ENCODE data around the gene CCR8. TPM values are rescaled to one million over a fixed set of nuclear protein-coding genes. Genes with fewer than 3 reads are reported as not detected.

The CCR8 gene, protein sequence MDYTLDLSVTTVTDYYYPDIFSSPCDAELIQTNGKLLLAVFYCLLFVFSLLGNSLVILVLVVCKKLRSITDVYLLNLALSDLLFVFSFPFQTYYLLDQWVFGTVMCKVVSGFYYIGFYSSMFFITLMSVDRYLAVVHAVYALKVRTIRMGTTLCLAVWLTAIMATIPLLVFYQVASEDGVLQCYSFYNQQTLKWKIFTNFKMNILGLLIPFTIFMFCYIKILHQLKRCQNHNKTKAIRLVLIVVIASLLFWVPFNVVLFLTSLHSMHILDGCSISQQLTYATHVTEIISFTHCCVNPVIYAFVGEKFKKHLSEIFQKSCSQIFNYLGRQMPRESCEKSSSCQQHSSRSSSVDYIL
- total RNA-seq (2014; rRNA removed; shearing (Covaris generic)), result not detected in 2 replicates

DNA sequence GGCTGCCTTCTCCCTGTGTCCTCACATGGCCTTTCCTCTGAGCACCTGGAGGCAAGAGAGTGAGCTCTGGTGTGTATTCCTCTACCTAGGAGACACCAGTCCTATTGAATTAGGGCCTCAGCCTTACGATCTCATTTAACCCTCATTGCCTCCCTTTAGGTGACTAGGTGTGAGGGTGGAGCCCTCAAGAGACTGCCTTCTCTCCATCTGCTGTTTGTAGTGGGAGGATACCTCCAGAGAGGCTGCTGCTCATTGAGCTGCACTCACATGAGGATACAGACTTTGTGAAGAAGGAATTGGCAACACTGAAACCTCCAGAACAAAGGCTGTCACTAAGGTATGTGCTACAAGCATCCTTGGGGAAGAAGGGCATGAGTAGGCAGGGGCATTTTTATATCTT, at the start of gene CCR8:
Gene CCR8, plus strand, starts transcription at position 217 of the 400 bp plus-strand sequence. CDS start 2,623 bp downstream, outside the sequence.
- DNase-seq (ENCODE audit: low spot score), result no peak

DNA sequence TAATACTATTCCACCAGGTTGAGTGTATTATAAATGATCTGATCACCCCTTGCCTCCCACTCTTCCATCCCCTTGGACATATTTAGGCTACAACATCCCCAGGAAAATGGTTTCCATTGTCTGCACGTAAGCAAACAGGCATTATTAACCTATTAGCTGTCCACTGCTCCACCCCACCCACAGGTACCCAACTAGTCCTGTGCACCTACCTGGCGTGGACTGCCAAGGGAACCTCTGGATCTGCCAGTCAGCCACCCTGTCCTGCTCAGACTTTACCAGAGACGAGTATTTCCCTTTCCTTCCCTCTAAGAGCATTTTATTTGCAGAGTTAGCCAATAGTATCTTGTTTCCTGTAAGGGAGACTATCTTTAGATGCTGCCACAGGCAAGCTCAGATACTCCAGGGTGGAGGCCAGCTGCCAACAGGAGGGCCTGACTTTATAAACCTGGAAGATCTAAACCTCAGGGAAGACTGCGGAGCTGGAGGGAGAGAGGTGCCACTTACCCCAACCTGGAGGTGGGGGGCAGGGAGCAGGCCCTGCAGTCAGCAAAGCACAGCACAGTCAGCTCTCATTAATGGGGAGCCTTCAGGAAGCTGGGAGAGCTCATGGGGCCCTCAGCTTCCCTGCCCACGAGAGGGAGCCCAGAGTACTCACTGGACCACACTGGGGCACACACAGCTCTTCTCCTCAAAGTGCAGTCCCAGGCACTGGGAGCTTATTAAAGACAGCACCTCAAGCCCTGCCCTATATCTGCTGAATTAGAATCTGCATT, 49.6 kb upstream of the CCR8 start, which contains the start of gene CX3CR1:
Gene CX3CR1, minus strand, starts transcription at position 292 of the 773 bp plus-strand sequence. CDS start 13,527 bp downstream, outside the sequence.
- no peak for DNase-seq (ENCODE audit: low spot score)

DNA sequence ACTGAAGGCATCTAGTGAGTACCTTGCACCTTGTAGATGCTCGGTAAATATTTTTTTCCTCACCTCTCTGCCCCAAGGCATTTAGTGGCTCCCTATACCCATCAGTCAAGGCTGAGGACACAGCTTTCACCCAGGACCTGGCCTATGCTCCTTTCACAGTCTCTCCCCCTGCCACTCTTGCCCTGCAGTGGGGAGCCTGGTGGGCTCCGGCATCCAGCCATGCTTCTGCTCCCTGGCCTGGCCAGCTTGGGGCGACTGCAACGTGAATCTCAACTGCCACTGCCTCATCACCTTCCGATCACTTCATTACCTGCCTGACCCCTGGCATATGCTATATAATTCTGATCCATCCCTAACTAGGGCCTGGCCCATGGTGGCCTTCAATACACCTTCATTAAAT, 48.9 kb upstream of the CCR8 start:
- no peak for DNase-seq (ENCODE audit: low spot score)

DNA sequence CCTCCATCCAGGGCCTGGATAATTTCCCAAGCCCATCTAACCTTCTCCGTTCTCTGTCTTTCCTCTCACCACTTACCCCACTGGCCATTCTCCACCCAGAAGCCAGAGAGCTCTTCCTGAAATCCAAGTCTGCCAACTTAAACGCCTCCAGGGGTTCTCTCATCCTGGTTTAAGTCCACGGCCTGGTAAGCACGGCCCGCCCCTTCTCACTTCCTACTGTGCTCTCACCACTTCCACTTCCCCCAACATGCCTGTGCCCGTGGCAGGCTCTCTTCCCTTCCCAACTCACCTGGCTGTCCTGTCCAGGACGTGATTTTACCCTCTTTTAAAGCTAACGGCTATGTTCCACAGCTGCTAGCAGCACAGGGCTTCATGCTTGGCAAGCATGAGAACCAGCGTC, 48.0 kb upstream of the CCR8 start:
- no peak for DNase-seq (ENCODE audit: low spot score)

DNA sequence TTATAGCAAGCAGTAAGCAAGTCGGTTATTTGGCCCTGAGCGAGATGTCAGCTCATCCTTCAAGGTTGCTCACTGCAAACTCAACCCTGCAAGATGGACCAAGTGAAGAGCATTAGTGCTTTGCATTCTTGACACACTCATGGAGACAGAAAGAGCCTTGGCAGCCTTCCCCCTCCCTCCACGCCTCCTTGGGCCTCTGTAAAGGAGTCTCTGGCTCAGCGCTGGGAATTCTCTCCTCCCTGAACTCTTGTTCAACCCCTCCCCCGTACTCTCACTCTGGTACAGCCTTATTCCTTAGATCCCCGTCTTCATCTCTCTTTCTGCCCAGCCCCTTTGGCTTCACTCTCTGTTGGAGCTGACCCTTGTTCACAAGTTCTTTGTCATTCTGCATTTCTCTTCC, 47.5 kb upstream of the CCR8 start:
- DNase-seq (ENCODE audit: low spot score), result no peak

DNA sequence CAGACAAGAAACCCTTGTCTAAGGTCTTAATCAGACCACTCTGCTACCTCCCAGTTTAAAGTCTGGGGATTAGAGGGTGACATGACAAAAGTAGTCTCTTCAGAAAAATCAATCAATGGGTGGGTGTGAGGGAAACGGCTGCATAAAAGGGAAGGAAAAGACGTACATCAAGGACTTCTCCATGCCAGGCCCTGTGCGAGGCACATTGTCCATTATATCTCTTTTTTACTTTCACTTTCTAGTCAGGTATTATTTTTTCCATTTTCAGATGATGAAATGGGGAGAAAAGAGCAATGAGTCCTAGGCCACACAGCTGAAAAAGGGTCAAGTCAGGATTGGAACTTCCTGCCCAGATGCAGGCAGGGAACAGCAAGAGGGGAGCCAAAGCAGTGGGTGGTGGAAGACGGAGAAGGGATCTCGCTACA, 45.0 kb upstream of the CCR8 start:
- DNase-seq (ENCODE audit: low spot score), result no peak

DNA sequence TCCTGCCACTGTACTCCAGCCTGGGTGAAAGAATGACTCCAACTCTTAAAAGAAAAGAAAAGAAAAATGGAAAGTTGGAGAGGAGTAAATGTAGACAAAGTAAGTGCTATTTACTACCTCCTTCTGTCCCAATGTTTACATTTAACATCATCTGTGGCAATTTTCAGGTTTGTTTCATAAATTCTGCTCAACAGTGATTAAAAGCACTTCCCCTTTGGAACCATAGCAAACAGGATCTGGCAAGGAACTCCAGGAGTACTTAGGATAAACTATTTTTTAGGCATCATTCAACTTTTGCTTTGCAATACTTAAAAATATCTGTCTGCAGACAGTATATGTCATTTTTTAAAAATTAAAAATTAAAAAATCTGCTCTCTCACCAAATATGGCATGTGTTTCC, 44.2 kb upstream of the CCR8 start:
- no peak for DNase-seq (ENCODE audit: low spot score)

DNA sequence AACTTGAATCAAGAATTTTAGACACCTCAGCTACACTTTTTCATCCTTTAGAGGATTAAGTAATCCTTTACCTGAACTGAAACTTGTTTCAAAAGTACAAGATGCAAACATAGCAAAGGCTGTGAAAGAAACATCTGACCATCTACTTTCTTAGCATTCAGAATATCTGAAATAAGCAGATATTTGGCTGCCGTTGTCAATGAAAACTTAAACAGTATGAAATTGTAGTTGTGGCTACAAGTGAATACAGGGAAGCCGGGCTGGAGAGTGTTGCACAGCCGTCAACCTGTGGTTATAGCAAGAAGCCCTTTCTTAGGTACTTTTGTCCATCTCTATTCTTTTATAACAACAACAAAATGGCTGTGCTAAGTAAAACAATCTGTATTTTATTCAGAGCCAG, 42.7 kb upstream of the CCR8 start:
- DNase-seq (ENCODE audit: low spot score), result no peak

DNA sequence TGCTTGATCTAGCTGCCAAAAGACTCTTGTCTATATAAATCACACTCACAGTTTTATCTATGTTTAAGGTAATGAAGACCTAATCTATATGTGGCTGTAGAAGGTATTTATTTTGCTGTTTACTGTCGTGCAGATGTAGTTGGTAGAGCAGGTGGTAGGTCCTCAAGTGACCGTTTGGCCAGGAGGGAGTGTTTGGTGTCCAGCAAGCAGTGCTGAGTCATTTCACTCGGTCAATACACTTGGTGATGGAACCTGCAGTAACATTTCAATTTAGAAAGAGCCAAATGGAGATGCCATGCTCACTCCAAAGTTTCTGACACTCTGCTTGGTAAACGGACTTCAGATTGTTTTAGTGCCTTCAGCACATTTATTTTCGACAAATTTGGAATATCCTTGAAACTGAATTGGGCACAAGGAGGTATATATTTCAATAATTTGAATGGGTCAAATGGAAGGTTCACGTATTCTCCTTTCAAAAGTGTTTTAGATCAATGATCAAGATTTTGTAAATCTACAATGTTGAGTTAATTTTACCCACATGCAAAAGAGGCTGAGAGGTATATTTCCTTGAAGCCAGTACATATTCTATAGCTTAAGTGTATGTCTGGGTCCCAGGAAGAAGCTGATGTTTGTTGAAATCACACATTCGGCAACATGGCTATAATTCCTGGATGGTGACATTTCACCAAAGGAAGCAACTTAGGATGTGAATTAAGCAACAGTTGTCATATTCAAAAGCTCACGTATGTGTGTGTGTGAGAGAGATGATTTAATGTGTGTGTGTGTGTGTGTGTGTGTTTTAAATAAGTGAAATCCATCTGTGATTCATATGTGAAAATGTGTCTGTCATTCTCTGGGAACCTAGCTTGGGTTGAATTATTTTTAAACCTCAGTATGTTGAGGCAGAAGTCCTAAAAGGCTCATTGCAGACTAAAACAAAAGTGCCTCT, 42.0 kb upstream of the CCR8 start:
- DNase-seq (ENCODE audit: low spot score), result no peak

DNA sequence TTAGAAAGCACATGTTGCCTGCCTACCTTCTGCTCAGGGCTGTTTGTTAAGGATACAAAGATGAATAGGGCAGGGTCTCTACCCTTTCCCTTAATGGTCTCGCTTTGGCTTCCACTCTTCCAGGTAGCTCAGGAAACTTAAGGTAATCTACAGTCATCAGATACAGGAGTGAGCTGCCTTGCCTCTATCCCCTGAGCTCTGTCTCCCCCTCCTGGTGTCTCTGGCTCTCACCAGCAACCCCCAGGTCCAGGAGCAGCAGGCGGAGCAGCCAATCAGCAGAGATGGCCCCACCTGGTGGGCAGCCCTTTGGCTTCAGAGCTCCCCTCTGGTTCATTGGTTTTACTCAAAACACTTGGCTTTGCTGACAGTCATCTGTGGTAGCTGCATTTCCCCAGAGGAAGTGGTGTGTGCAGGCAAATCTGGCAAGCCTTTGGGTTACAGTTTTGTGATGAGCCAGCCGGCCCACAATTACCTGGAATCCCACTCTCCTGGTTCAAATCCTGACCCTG, 41.2 kb upstream of the CCR8 start:
- peak; percentile 81 for DNase-seq (ENCODE audit: low spot score)

DNA sequence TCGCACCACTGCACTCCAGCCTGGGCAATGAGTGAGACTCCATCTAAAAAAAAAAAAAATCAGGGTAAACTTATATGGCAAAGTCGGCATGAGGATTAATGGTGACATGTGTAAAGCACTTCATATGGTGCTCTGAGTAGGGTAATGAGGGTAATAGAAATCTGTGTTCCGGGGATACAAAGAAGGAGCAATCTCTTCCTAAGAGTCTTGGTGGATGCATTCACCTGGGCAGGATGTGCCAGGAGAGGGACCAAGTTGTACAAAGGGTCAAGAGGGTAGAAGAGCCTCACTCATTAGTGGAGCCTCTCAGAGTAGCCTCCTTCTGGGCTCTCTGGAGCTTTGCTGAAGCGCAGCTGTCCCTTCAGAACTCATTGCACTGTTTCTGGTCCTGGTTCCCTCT, 40.4 kb upstream of the CCR8 start:
- no peak for DNase-seq (ENCODE audit: low spot score)

DNA sequence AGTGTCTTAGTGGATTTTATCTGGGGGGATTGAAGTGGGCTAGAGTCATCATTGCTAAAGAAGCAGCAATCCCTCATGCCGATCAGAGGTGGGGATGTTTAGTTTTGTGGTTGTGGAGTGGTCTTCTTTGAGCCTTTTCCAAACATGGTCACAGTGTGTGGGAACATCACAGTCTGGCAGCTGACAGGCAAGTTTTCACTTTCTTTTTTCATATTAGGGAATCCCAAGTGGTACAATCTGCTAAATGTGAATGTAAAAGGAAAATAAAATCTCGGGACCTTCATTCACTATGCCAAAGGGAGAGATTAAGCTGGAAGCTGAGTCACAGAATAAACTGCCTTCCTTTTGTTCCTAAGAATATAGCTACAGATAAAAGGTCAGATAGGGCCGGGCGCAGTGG, 39.3 kb upstream of the CCR8 start:
- DNase-seq (ENCODE audit: low spot score), result no peak

DNA sequence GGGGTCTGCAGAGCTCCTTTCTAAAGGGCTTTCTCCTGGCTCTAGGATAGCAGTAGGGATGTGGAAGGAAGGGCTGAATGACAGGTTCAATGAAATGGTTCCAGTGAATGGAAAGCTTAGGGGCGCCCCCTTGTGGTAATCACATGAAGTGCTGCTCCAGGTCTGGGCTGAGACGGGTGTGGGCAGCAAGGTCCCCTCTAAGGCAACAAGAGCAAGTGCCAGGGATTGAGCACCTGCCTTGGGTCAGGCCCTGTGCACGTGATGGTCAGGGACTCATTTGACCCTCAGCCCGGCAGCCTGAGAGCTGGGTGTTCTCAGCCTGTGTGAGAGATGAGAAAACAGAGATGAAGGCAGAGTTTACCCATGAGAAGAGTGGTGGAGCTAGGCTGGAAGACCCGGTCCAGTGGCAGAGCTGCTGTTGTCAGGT, 37.6 kb upstream of the CCR8 start:
- DNase-seq (ENCODE audit: low spot score), result peak; percentile 66

DNA sequence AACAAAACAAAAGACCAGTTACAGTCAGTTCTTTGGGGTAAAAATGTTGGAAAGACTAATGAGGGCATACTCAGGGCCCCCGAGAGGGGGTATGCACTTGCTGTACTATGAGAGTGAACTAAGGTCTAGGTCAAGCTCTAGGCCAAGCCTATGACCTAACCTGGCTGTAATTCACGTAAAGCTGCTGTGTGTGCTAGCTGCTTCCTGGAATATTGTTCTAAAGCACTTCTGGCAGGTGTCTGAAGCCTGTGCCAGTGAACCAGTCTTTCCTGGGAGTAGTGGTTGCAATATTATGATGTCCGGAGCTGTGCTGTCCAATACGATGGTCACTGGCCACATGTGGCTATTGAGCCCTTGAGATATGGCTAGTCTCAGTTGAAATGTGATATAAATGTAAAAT, 36.5 kb upstream of the CCR8 start:
- no peak for DNase-seq (ENCODE audit: low spot score)

DNA sequence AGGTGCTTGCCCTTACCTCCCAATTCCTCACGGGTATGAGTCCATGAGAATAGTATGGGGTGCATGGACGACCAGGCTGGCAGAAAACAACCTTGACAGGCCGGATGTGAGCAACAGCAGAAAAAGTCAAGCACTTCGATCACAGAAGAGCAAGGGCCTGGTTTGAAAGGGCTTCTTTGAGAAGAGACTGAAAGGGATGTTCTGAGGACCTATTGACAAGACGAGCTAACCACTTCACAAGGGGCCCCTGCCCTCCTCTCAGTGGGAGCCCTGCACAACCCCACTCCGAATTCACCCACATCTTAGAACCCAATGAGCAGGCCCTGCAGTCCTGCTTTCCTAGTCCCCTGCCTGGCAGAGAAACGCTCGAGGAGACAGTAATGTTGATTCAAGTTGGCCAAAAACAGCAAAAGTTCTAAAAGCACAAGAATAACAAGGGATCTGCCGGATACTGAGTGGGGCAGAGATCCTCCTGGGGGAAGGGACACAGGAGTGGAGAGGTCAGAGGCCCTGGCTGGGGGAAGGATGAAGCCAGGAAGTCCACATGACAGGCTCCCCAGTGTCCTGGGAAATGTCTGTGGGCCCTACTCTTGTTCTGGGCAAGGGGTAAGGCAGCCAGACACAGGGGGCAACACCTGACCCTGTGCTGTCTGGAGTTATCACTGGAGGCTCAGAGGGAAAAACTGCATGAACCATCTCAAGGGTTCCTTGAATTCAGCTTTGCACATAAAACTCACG, 34.9 kb upstream of the CCR8 start:
- DNase-seq (ENCODE audit: low spot score), result no peak

DNA sequence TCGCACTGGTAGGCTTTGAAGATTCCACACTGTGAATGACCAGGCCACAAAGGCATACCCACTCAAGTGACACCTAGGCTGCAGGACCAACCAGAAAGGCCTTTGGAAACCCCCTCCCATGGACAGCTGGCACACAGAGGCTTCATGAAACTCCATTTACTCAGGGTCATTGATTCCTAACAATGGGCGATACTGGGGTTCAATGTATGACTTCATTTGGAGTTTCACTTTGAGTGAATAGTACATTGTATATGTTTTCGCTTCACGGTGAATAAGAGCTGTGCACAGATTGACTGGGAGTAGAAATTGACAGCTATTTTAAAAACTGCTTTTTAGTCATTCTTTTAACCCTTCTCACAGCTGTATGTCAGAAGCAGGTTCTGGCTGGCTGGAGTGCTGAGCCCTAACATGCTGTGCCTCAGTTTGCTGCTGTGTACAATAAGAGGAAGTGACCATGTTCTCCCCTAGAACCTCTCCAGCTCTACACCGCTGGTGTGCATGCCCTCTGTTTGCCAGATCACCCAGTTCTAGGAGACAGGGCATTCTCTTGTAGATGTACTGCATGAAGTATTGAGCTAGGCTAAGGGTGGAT, 34.2 kb upstream of the CCR8 start:
- DNase-seq (ENCODE audit: low spot score), result no peak

DNA sequence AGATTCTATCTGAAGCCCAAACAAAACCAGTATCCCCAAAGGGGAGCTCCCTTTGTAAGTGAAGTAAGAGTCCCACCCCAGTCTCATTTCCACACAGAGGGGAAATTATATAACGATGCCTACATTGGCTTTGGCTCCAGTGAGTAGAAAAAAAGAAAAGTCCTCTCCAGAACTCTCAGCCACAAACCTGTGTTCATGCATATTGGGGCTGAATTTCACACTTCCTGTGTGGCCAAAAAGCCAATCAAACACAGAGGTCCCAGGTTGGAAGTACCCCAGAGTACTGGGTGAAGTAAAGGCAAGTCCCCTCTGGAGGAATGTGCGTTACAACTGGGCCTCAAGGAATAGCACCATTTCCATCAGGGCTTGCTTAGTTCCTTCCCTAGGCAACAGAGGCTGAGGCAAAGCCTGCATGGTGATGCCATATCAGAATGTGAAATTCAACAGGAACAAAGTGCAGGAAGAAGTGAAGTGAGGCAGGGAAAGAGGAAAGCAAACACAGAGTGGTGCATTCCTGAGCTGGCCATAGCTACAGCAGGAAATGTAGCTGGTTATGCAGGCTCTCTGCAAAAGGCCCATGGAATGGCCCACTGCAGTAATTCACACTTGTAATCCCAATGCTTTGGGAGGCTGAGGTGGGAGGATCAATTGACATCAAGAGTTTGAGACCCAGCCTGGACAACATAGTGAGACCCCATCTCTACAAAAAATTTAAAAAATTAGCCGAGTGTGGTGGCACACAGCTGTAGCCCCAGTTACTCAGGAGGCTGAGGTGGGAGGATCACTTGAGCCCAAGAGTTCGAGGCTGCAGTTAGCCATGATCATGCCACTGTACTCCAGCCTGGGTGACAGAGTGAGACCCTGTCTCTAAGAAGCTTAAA, 33.1 kb upstream of the CCR8 start:
- DNase-seq (ENCODE audit: low spot score), result no peak

DNA sequence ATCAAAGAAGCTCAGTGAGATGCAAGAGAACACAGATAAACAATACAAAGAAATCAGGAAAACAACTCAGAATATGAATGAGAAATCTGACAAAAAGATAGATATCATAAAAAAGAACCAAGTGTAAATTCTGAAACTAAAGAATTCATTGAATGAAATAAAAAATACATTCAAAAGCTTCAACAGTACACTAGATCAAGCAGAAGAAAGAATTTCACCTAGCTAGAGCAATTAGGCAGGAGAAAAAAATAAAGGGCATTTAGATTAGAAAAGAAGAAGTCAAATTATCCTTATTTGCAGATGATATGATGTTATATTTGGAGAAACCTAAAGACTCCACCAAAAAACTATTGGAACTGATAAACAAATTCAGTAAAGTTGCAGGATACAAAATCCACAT, 30.2 kb upstream of the CCR8 start:
- DNase-seq (ENCODE audit: low spot score), result no peak

DNA sequence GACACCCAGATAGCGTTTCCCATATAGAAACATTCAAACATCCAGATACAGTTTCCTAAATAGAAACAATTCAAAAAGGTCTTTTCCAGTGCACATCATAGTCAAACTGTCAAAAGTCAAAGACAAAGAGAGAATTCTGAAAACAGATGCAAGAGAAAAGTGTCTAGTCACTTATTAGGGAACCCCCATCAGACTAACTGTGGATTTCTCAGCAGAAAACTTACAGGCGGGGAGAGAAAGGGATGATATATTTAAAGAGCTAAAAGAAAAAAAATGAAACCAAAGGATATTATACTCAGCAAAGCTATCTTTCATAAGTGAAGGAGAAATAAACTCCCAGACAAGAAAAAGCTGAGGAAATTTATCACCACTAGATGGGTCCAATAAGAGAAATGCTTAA, 27.3 kb upstream of the CCR8 start:
- no peak for DNase-seq (ENCODE audit: low spot score)

Data from HT-29 (cell line).